Endothelial cell of umbilical vein (primary cell): Measurements from ENCODE around the gene PALMD. TPM values are rescaled to one million over a fixed set of nuclear protein-coding genes. Genes with fewer than 3 reads are reported as not detected.

ENCODE experiments used
- BruUV-seq: library from RNA; stranded (reverse); fragments of 400-500 nt; replicated peaks from 2 replicates; lab custom pipeline; 2021; lab: Mats Ljungman, UMichigan
- CTCF ChIA-PET: fragments of 300-600, 350-600 bp; sonication (Branson Sonifier 250); formaldehyde crosslinking; loops from one replicate; lab custom pipeline; 2021; ENCODE audit warnings: antibody characterized with exemption, inconsistent platforms; lab: Charles Lee
- POLR2A ChIA-PET: fragments of 300-600, 350-600 bp; sonication (Branson Sonifier 250); formaldehyde crosslinking; loops from one replicate; lab custom pipeline; 2021; ENCODE audit warnings: antibody characterized with exemption, inconsistent platforms; lab: Charles Lee
- DNase-seq: peaks from one replicate; pipeline ENCODE4 v3.0.0-alpha.2; 2011; ENCODE audit warnings: low read depth, low spot score
- FAIRE-seq: peaks from 2 replicates; lab custom pipeline; 2011; peaks lifted over from hg19 to GRCh38; lab: Jason Lieb, UNC
- H2AFZ ChIP-seq: 2 replicates; pipeline ENCODE4 v1.6.0; 2012; ENCODE audit warnings: low read depth, low read length, control low read depth, inconsistent platforms
- H3K27ac ChIP-seq: 2 replicates; pipeline ENCODE4 v1.5.1; 2011; ENCODE audit warnings: low read depth, mild to moderate bottlenecking, control low read depth, low read length, moderate library complexity; ENCODE audit not compliant: insufficient read depth
- H3K27me3 ChIP-seq, 2 experiments: 2 replicates each; pipeline versions ENCODE4 v1.6.0 to v1.6.1; 2011; ENCODE audit warnings: low read length in 2 of 2, mixed read lengths in 1 of 2; ENCODE audit not compliant: control insufficient read depth in 2 of 2, insufficient read depth in 2 of 2
- H3K36me3 ChIP-seq, 2 experiments: 2 replicates in 1 of 2; 3 replicates in 1 of 2; pipeline ENCODE4 v1.5.1; 2011; ENCODE audit warnings: low read length in 2 of 2, mild to moderate bottlenecking in 1 of 2, moderate library complexity in 1 of 2; ENCODE audit not compliant: control insufficient read depth in 2 of 2, insufficient read depth in 2 of 2; ENCODE audit errors: extremely low read depth in 1 of 2
- H3K4me1 ChIP-seq: 3 replicates; pipeline ENCODE4 v1.5.1; 2011; ENCODE audit warnings: mild to moderate bottlenecking, low read length; ENCODE audit not compliant: control insufficient read depth, insufficient read depth; ENCODE audit errors: extremely low read depth
- H3K4me2 ChIP-seq: 2 replicates; pipeline ENCODE4 v1.6.1; 2011; ENCODE audit warnings: low read length, control low read depth, mixed read lengths; ENCODE audit not compliant: insufficient read depth
- H3K4me3 ChIP-seq, 3 experiments: fragments of 200-600 bp in 1 of 3; sonication (generic), shearing (Covaris generic) in 1 of 3; replicated peaks in 1 of 3; 2 replicates each; pipeline ENCODE4 v1.5.1; 2011 to 2016; ENCODE audit warnings: control low read depth in 3 of 3, low read length in 3 of 3, mild to moderate bottlenecking in 2 of 3, inconsistent platforms in 1 of 3, low read depth in 1 of 3, moderate library complexity in 1 of 3; ENCODE audit not compliant: insufficient read depth in 1 of 3
- H3K79me2 ChIP-seq: 2 replicates; pipeline ENCODE4 v1.6.0; 2012; ENCODE audit warnings: low read length, inconsistent platforms; ENCODE audit not compliant: control insufficient read depth, insufficient read depth
- H3K9ac ChIP-seq: replicated peaks from 2 replicates; pipeline ENCODE3; 2011; ENCODE audit warnings: low read length, control low read depth; ENCODE audit not compliant: insufficient read depth; ENCODE audit errors: extremely low read depth
- H3K9me1 ChIP-seq: replicated peaks from 3 replicates; pipeline ENCODE4 v1.6.0; 2011; ENCODE audit warnings: mild to moderate bottlenecking, low read length; ENCODE audit not compliant: control insufficient read depth, insufficient read depth; ENCODE audit errors: extremely low read depth
- H3K9me3 ChIP-seq: replicated peaks from 2 replicates; pipeline ENCODE4 v1.5.1; 2012; ENCODE audit warnings: low read length, inconsistent platforms; ENCODE audit not compliant: control insufficient read depth, insufficient read depth
- H4K20me1 ChIP-seq: replicated peaks from 2 replicates; pipeline ENCODE3; 2011; ENCODE audit warnings: mild to moderate bottlenecking, low read length; ENCODE audit not compliant: control insufficient read depth, insufficient read depth; ENCODE audit errors: extremely low read depth
- EZH2 ChIP-seq: IDR thresholded peaks from 2 replicates; pipeline ENCODE4 v1.6.1; 2012; ENCODE audit warnings: borderline replicate concordance, low read depth, mild to moderate bottlenecking, moderate library complexity, low read length, inconsistent platforms; ENCODE audit not compliant: severe bottlenecking
- FOS ChIP-seq: IDR thresholded peaks from 2 replicates; pipeline ENCODE4 v1.6.1; 2011; ENCODE audit warnings: mild to moderate bottlenecking, low read length, moderate library complexity, borderline replicate concordance; ENCODE audit not compliant: insufficient read depth
- GATA2 ChIP-seq: IDR thresholded peaks from 2 replicates; pipeline ENCODE4 v1.7.0; 2011; ENCODE audit warnings: low read depth, mild to moderate bottlenecking, moderate library complexity, mixed read lengths, low read length; ENCODE audit not compliant: insufficient read length, insufficient read depth
- JUN ChIP-seq: IDR thresholded peaks from 2 replicates; pipeline ENCODE4 v1.6.1; 2011; ENCODE audit warnings: borderline replicate concordance, low read depth; ENCODE audit not compliant: insufficient read length, insufficient read depth
- MYC ChIP-seq: IDR thresholded peaks from one replicate; pipeline ENCODE4 v1.6.1; 2011; ENCODE audit warnings: mild to moderate bottlenecking, low read depth, low read length
- POLR2A ChIP-seq: IDR thresholded peaks from 2 replicates; pipeline ENCODE4 v1.6.1; 2012; ENCODE audit warnings: low read depth, mild to moderate bottlenecking, control low read depth, low read length
- POLR2AphosphoS5 ChIP-seq: IDR thresholded peaks from 2 replicates; pipeline ENCODE4 v1.6.1; 2012; ENCODE audit warnings: low read depth, mild to moderate bottlenecking, control low read depth, low read length, moderate library complexity; ENCODE audit not compliant: insufficient read depth
- dilution Hi-C: fragments of 300-500 bp; cut with MboI; formaldehyde crosslinking; loops from one replicate; pipeline ENCODE4 v1.15.0; 2019; ENCODE audit warnings: low sequenced_read_pairs; ENCODE audit not compliant: extremely low pct_ligation_motif_present
- intact Hi-C: fragments of 100-400 bp; cut with micrococcal nuclease; formaldehyde crosslinking; loops from one replicate; pipeline ENCODE4 v1.10.0; 2022
- polyA plus RNA-seq, 4 experiments: library from polyadenylated mRNA; depleted of rRNA in 3 of 4; stranded (reverse) in 3 of 4; unstranded in 1 of 4; fragments of >200 nt; gene quantifications; 2 replicates each; pipeline versions ENCODE4 v1.2.1 to v1.2.3, GENCODE V29; 2011 to 2012; ENCODE audit warnings: missing spikeins in 1 of 4
- total RNA-seq: library from RNA; stranded (reverse); gene quantifications from 2 replicates; pipeline ENCODE4 v1.2.3, GENCODE V29; 2021
- TF ChIP-seq, protein P1 (sequence below): IDR thresholded peaks from 2 replicates; pipeline ENCODE4 v1.6.1; 2011; ENCODE audit not compliant: insufficient read depth, insufficient read length
- TF ChIP-seq, protein P2 (sequence below), 2 donors: IDR thresholded peaks; 1 replicate in 1 of 2; 2 replicates in 1 of 2; pipeline ENCODE4 v1.5.1; 2011; ENCODE audit warnings: low read length in 2 of 2, mild to moderate bottlenecking in 2 of 2, moderate library complexity in 2 of 2, control low read depth in 1 of 2, inconsistent platforms in 1 of 2, low read depth in 1 of 2; ENCODE audit not compliant: insufficient read depth in 1 of 2; ENCODE audit errors: extremely low read depth in 1 of 2

PALMD gene
- total and polyA plus RNA-seq, 2 donors (not counting 3 experiments of a cell fraction or from before 2014, with no cell fraction given): 52.6 to 137 TPM

DNA sequence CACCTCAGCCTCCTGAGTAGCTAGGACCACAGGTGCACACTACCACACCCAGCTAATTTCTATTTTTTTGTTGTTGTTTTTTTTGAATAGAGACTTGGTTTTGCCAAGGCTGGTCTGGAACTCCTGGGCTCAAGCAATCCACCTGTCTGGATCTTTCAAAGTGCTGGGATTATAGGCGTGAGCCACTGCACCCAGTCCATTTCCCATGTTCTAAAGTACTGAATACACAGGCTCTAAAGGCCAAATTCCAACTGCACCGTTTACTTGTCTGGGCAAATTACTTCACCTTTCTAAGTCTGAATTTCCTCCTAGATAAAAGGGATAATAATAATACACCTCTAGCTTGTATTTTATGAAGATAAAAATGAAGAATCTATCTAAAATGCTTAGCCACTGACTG, 80.9 kb downstream of the PALMD start:
- no peak for FAIRE-seq
- intact Hi-C loops: loop anchor here (10.0 kb wide), 1 partner anchor 822 kb away; no protein-coding TSS in a partner anchor
- H3K4me1 ChIP-seq: peaks cover 19% of the 10 kb centered on the region
- H3K36me3 ChIP-seq: no peaks in the 10 kb centered on the region
- H3K9ac ChIP-seq: no peak overlapping the region
- dilution Hi-C loops: no loop called here
- H3K4me3 ChIP-seq: no peak overlapping the region
- no peaks in the 10 kb centered on the region for H3K27me3 ChIP-seq
- H3K9me1 ChIP-seq: no peaks in the 10 kb centered on the region
- H3K27ac ChIP-seq: no peak overlapping the region
- no peaks in the 10 kb centered on the region for H3K9me3 ChIP-seq
- no TSS peak for BruUV-seq
- no peak for DNase-seq
- ChIA-PET POLR2A (no interaction called here), CTCF (interaction anchor here (3.4 kb wide), 1 partner anchor 12 kb away, joined by 9 read pairs; no protein-coding TSS in a partner anchor)
- no peaks in the 10 kb centered on the region for H3K79me2 ChIP-seq
- no peaks in the 10 kb centered on the region for H4K20me1 ChIP-seq
- no peak for TF ChIP-seq MYC
- TF ChIP-seq, protein P1, sequence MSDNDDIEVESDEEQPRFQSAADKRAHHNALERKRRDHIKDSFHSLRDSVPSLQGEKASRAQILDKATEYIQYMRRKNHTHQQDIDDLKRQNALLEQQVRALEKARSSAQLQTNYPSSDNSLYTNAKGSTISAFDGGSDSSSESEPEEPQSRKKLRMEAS: no peak
- no peak for TF ChIP-seq FOS
- no peak for TF ChIP-seq JUN
- no peak for TF ChIP-seq GATA2
- no peak for TF ChIP-seq POLR2A
- TF ChIP-seq, protein P2, sequence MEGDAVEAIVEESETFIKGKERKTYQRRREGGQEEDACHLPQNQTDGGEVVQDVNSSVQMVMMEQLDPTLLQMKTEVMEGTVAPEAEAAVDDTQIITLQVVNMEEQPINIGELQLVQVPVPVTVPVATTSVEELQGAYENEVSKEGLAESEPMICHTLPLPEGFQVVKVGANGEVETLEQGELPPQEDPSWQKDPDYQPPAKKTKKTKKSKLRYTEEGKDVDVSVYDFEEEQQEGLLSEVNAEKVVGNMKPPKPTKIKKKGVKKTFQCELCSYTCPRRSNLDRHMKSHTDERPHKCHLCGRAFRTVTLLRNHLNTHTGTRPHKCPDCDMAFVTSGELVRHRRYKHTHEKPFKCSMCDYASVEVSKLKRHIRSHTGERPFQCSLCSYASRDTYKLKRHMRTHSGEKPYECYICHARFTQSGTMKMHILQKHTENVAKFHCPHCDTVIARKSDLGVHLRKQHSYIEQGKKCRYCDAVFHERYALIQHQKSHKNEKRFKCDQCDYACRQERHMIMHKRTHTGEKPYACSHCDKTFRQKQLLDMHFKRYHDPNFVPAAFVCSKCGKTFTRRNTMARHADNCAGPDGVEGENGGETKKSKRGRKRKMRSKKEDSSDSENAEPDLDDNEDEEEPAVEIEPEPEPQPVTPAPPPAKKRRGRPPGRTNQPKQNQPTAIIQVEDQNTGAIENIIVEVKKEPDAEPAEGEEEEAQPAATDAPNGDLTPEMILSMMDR (IDR thresholded peaks at IDR 0.05; ENCODE audit: extremely low read depth in 1 of 2, insufficient read depth in 1 of 2, low read depth in 1 of 2, low read length in 2 of 2): no peak
- TF ChIP-seq POLR2AphosphoS5: no peak
- no peak for TF ChIP-seq EZH2
- H3K4me2 ChIP-seq: no peak overlapping the region
- no peak overlapping the region for H2AFZ ChIP-seq
